HepG2 (cell line): ENCODE data around the gene SLC18A3. TPM values are rescaled to one million over a fixed set of nuclear protein-coding genes. Genes with fewer than 3 reads are reported as not detected.

Experiments
- ATAC-seq: fragments of 200-7000 bp; cut with Tn5 transposase; 3 replicates; pipeline ENCODE4 v1.9.1; 2020; ENCODE audit warnings: mild to moderate bottlenecking, moderate library complexity
- BruUV-seq: library from RNA; stranded (reverse); fragments of 400-500 nt; replicated peaks from 2 replicates; lab custom pipeline; 2021; lab: Mats Ljungman, UMichigan
- CTCF ChIA-PET: fragments of 300-600 bp; formaldehyde crosslinking; extraction: SDS; loops from one replicate; lab custom pipeline; 2021; ENCODE audit warnings: low total read pairs, inconsistent platforms, low intra/inter-chr PET ratio; lab: Yijun Ruan, JAX
- POLR2A ChIA-PET: fragments of 350-600 bp; sonication (Branson Sonifier 250); formaldehyde crosslinking; loops from one replicate; lab custom pipeline; 2020; ENCODE audit warnings: antibody characterized with exemption, inconsistent platforms; lab: Yijun Ruan, JAX
- DNase-seq: peaks from one replicate; pipeline ENCODE4 v3.0.0-alpha.2; 2015; ENCODE audit warnings: low spot score
- FAIRE-seq: peaks from 3 replicates; lab custom pipeline; 2011; peaks lifted over from hg19 to GRCh38; lab: Jason Lieb, UNC
- H2AFZ ChIP-seq: one replicate; pipeline ENCODE4 v1.6.1; 2011; ENCODE audit warnings: low read length, inconsistent platforms
- H3K27ac ChIP-seq: fragments of 300-600 bp; 3 replicates; pipeline ENCODE4 v1.8.0; 2011; ENCODE audit warnings: mixed run types, mild to moderate bottlenecking, mixed read lengths, low read length, inconsistent platforms; ENCODE audit not compliant: insufficient read depth; ENCODE audit errors: extremely low read length
- H3K27me3 ChIP-seq, 2 experiments: fragments of 200-600 bp in 1 of 2; 2 replicates in 1 of 2; 3 replicates in 1 of 2; pipeline versions ENCODE4 v1.6.0 to v1.8.0; 2011; ENCODE audit warnings: low read length in 2 of 2, mild to moderate bottlenecking in 2 of 2, moderate library complexity in 2 of 2, inconsistent platforms in 1 of 2; ENCODE audit not compliant: insufficient read depth in 2 of 2, control insufficient read depth in 1 of 2
- H3K36me3 ChIP-seq, 2 experiments: fragments of 200-600 bp in 1 of 2; replicated peaks in 1 of 2; 2 replicates in 1 of 2; 3 replicates in 1 of 2; pipeline versions ENCODE4 v1.5.1 to v1.8.0; 2011; ENCODE audit warnings: low read length in 2 of 2, inconsistent platforms in 1 of 2; ENCODE audit not compliant: insufficient read depth in 2 of 2, control insufficient read depth in 1 of 2
- H3K4me1 ChIP-seq: 2 replicates; pipeline ENCODE4 v1.5.1; 2012; ENCODE audit warnings: low read length, inconsistent platforms; ENCODE audit not compliant: insufficient read depth
- H3K4me2 ChIP-seq: 2 replicates; pipeline ENCODE4 v1.6.0; 2011; ENCODE audit warnings: low read depth, low read length, inconsistent platforms
- H3K4me3 ChIP-seq, 3 experiments: fragments of 200-600 bp in 1 of 3; sonication (generic), shearing (Covaris generic) in 1 of 3; replicated peaks in 1 of 3; 2 replicates each; pipeline ENCODE4 v1.5.1; 2011 to 2016; ENCODE audit warnings: low read length in 3 of 3, inconsistent platforms in 2 of 3, low read depth in 2 of 3, mild to moderate bottlenecking in 2 of 3, control low read depth in 1 of 3, mixed read lengths in 1 of 3; ENCODE audit not compliant: insufficient read depth in 1 of 3
- H3K79me2 ChIP-seq: one replicate; pipeline ENCODE4 v1.6.1; 2011; ENCODE audit warnings: low read length, inconsistent platforms; ENCODE audit not compliant: insufficient read depth
- H3K9ac ChIP-seq: 2 replicates; pipeline ENCODE4 v1.6.0; 2011; ENCODE audit warnings: mild to moderate bottlenecking, low read depth, low read length, inconsistent platforms; ENCODE audit not compliant: insufficient read depth
- H3K9me3 ChIP-seq: 2 replicates; pipeline ENCODE4 v1.5.1; 2012; ENCODE audit warnings: mild to moderate bottlenecking, low read length
- H4K20me1 ChIP-seq: 2 replicates; pipeline ENCODE4 v1.6.0; 2011; ENCODE audit warnings: inconsistent platforms, mild to moderate bottlenecking, low read length, moderate library complexity; ENCODE audit not compliant: insufficient read depth
- KAT2B ChIP-seq: fragments of 150-350 bp; IDR thresholded peaks from 2 replicates; pipeline ENCODE4 v1.6.1; 2014; ENCODE audit warnings: low read depth, low read length, borderline replicate concordance
- MAFF ChIP-seq: IDR thresholded peaks from 2 replicates; pipeline ENCODE4 v1.6.1; 2011; ENCODE audit warnings: low read depth, low read length, improper control_type of control experiment
- MAFK ChIP-seq, 2 experiments: IDR thresholded peaks in 1 of 2; conservative IDR thresholded peaks in 1 of 2; 2 replicates each; pipeline ENCODE4 v1.6.1; 2011; ENCODE audit warnings: improper control_type of control experiment in 2 of 2, low read length in 2 of 2
- NR1H2 ChIP-seq: sonication (generic); formaldehyde crosslinking; IDR thresholded peaks from 2 replicates; pipeline ENCODE4 v1.8.1; 2022; ENCODE audit warnings: low read depth, missing genetic modification reagents, borderline replicate concordance
- SIX4 ChIP-seq: sonication (generic); formaldehyde crosslinking; IDR thresholded peaks from 2 replicates; pipeline ENCODE4 v1.4.0; 2020; ENCODE audit warnings: missing genetic modification reagents
- TRIM24 ChIP-seq: sonication (generic); formaldehyde crosslinking; IDR thresholded peaks from 2 replicates; pipeline ENCODE4 v1.8.0; 2022; ENCODE audit warnings: mild to moderate bottlenecking, missing genetic modification reagents
- ZNF335 ChIP-seq: sonication (generic); formaldehyde crosslinking; IDR thresholded peaks from 2 replicates; pipeline ENCODE4 v1.4.0; 2020; ENCODE audit warnings: missing genetic modification reagents
- WGBS: methylation state at CpG from one replicate; pipeline ENCODE4 v1.1.6; 2017; ENCODE audit warnings: low lambda C conversion rate; 5-methylcytosine and 5-hydroxymethylcytosine counted together
- in situ Hi-C: cut with HindIII; loops from 2 replicates; pipeline ENCODE4 v1.10.0; 2017; ENCODE audit warnings: low pct_unique_long_range_greater_than_20kb; ENCODE audit not compliant: extremely low pct_ligation_motif_present
- intact Hi-C: fragments of 100-400 bp; cut with micrococcal nuclease; formaldehyde crosslinking; loops from one replicate; pipeline ENCODE4 v1.10.0; 2022; ENCODE audit not compliant: unreplicated experiment
- polyA plus RNA-seq, 8 experiments: library from polyadenylated mRNA; depleted of rRNA in 3 of 8; stranded (reverse) in 7 of 8; unstranded in 1 of 8; fragments of >200 nt; fragmentation: Illumina TruSeq in 4 of 8; extraction: Trizol in 4 of 8; gene quantifications; 2 replicates each; pipeline versions ENCODE4 v1.2.1 to v1.2.3, GENCODE V29; 2011 to 2016; ENCODE audit warnings: low read depth in 4 of 8, missing spikeins in 1 of 8, mixed read lengths in 1 of 8; ENCODE audit not compliant: insufficient read depth in 1 of 8
- total RNA-seq, 5 experiments: library from RNA; depleted of rRNA; stranded (reverse); fragments of >200 nt; fragmentation: Illumina TruSeq; extraction: Trizol; gene quantifications; 2 replicates each; pipeline ENCODE4 v1.2.3, GENCODE V29; 2016; ENCODE audit warnings: low read depth in 1 of 5

SLC18A3 gene
- total and polyA plus RNA-seq, 2 of the 13 experiments (the other 11 are each of a cell fraction or from before 2014, with no cell fraction given) = not detected

- FAIRE-seq (no peak), DNase-seq (no peak), ATAC-seq (no peak)
- no peaks in the 10 kb centered on the region for H3K79me2 ChIP-seq
- peaks cover 0 to 11% of the 10 kb centered on the region in 2 experiments; a peak in 2 of 5 replicates for H3K27me3 ChIP-seq
- in situ Hi-C loops = no loop called here
- 35% methylated on average over 9 of the region's 9 CpGs for WGBS
- no peak for TF ChIP-seq NR1H2 (CRISPR knock-in tag)
- no peak for TF ChIP-seq SIX4 (CRISPR knock-in tag)
- TF ChIP-seq ZNF335 (CRISPR knock-in tag) = no peak
- no peak for TF ChIP-seq KAT2B
- H3K9ac ChIP-seq = no peak overlapping the region
- H3K4me3 ChIP-seq = no peak overlapping the region
- H3K4me2 ChIP-seq = no peak overlapping the region
- ChIA-PET CTCF (no interaction called here), POLR2A (no interaction called here)
- H3K27ac ChIP-seq = no peak overlapping the region
- BruUV-seq = no TSS peak
- H3K36me3 ChIP-seq = no peaks in the 10 kb centered on the region
- peaks cover 12% of the 10 kb centered on the region for H3K4me1 ChIP-seq
- peaks cover 11% of the 10 kb centered on the region for H3K9me3 ChIP-seq
- H2AFZ ChIP-seq = no peak overlapping the region
- intact Hi-C loops = no loop called here
- H4K20me1 ChIP-seq = no peaks in the 10 kb centered on the region
Measured at GRCh38 chr10:49656845-49657493, 46.9 kb downstream of the SLC18A3 start.

- BruUV-seq = no TSS peak
- in situ Hi-C loops = no loop called here
- no peak overlapping the region for H3K9ac ChIP-seq
- 0% methylated on average over 1 of the region's 1 CpG for WGBS
- TF ChIP-seq TRIM24 (CRISPR knock-in tag) = no peak
- peak; percentile 45 for TF ChIP-seq MAFF
- TF ChIP-seq MAFK (conservative IDR thresholded peaks at IDR 0.05 in 1 of 2, IDR thresholded peaks at IDR 0.05 in 1 of 2; ENCODE audit: low read length in 2 of 2) = peak; percentile 52 to 63
- TF ChIP-seq, all 625 proteins: peak for 2
- Histone ChIP-seq H3K27ac (no peak overlapping the region), H4K20me1 (no peaks in the 10 kb centered on the region), H3K27me3 (peaks cover 0 to 17% of the 10 kb centered on the region in 2 experiments; a peak in 2 of 5 replicates), H3K79me2 (no peaks in the 10 kb centered on the region), H3K9me3 (peaks cover 11% of the 10 kb centered on the region), H3K4me1 (peaks cover 6% of the 10 kb centered on the region), H3K36me3 (no peaks in the 10 kb centered on the region), H3K4me3 (no peak overlapping the region), H2AFZ (no peak overlapping the region), H3K4me2 (no peak overlapping the region)
- CTCF ChIA-PET = no interaction called here
- FAIRE-seq = no peak
- POLR2A ChIA-PET = no interaction called here
- ATAC-seq = no peak
- intact Hi-C loops = no loop called here
- DNase-seq = no peak
Measured at GRCh38 chr10:49657606-49658005, 47.5 kb downstream of the SLC18A3 start.
